ENCODE measurements around the gene BMPR1B. TPM values are rescaled to one million over a fixed set of nuclear protein-coding genes. Genes with fewer than 3 reads are reported as not detected.

BMPR1B gene
- total and polyA plus RNA-seq, 7 donors: 0.07 to 2.2 (median 1.8) TPM; not detected in 2

GRCh38 chr4:94763500-94763899, 5.7 kb downstream of the BMPR1B start:
- H3K4me1 ChIP-seq: peaks cover 0 to 6% (median 5%) of the 10 kb centered on the region in 4 donors
- peaks cover 0 to 7% (median 3%) of the 10 kb centered on the region in 3 donors for H3K27me3 ChIP-seq
- no peak overlapping the region for H3K4me3 ChIP-seq
- TF ChIP-seq EP300 (IDR thresholded peaks at IDR 0.05) (no peak), CTCF (IDR thresholded peaks at IDR 0.05) (no peak), POLR2AphosphoS5 (IDR thresholded peaks at IDR 0.05) (no peak), POLR2A (IDR thresholded peaks at IDR 0.05) (no peak)
- H3K36me3 ChIP-seq: no peaks in the 10 kb centered on the region
- no peak for DNase-seq
- H3K27ac ChIP-seq: peak overlapping the region in 1 of 4 donors; percentile 43
- WGBS, 2 donors: 53 to 67% methylated on average over 3 of the region's 3 CpGs
- intact Hi-C loops (cut with DNase I): no loop called here
- H3K9me3 ChIP-seq: no peaks in the 10 kb centered on the region

- DNase-seq: no peak
- no peak overlapping the region for H3K4me3 ChIP-seq
- H3K36me3 ChIP-seq: no peaks in the 10 kb centered on the region
- H3K9me3 ChIP-seq: no peaks in the 10 kb centered on the region
- no peak overlapping the region for H3K27ac ChIP-seq
- peaks cover 0 to under 1% (median 0%) of the 10 kb centered on the region in 4 donors for H3K4me1 ChIP-seq
- WGBS, 2 donors: 26 to 74% methylated on average over 2 of the region's 2 CpGs
- intact Hi-C loops (cut with DNase I): no loop called here
- H3K27me3 ChIP-seq: peaks cover 0 to 1% (median 0%) of the 10 kb centered on the region in 3 donors
- TF ChIP-seq POLR2A (IDR thresholded peaks at IDR 0.05): no peak
- no peak for TF ChIP-seq EP300 (IDR thresholded peaks at IDR 0.05)
- TF ChIP-seq CTCF (IDR thresholded peaks at IDR 0.05): no peak
Measured at GRCh38 chr4:94764069-94764468, 6.3 kb downstream of the BMPR1B start.

- Histone ChIP-seq H3K36me3 (no peaks in the 10 kb centered on the region), H3K27ac (no peak overlapping the region), H3K4me1 (no peaks in the 10 kb centered on the region), H3K27me3 (no peaks in the 10 kb centered on the region), H3K4me3 (no peak overlapping the region), H3K9me3 (no peaks in the 10 kb centered on the region)
- intact Hi-C loops (cut with DNase I): no loop called here
- WGBS, 2 donors: 64 to 80% methylated on average over 3 of the region's 3 CpGs
- TF ChIP-seq EP300 (IDR thresholded peaks at IDR 0.05) (no peak), POLR2A (IDR thresholded peaks at IDR 0.05) (no peak), POLR2AphosphoS5 (IDR thresholded peaks at IDR 0.05) (no peak), CTCF (IDR thresholded peaks at IDR 0.05) (no peak)
- no peak for DNase-seq
Measured at GRCh38 chr4:94765174-94765573, 7.4 kb downstream of the BMPR1B start.

- H3K36me3 ChIP-seq: no peaks in the 10 kb centered on the region
- DNase-seq: no peak
- no peaks in the 10 kb centered on the region for H3K4me1 ChIP-seq
- no peak for TF ChIP-seq CTCF (IDR thresholded peaks at IDR 0.05)
- WGBS, 2 donors: 48 to 74% methylated on average over 4 of the region's 4 CpGs
- no peak overlapping the region for H3K4me3 ChIP-seq
- H3K27me3 ChIP-seq: no peaks in the 10 kb centered on the region
- no peak overlapping the region for H3K27ac ChIP-seq
- intact Hi-C loops (cut with DNase I): no loop called here
- H3K9me3 ChIP-seq: no peaks in the 10 kb centered on the region
Measured at GRCh38 chr4:94765648-94766047, 7.9 kb downstream of the BMPR1B start.

GRCh38 chr4:94766856-94767255, 9.1 kb downstream of the BMPR1B start:
- no peak for DNase-seq
- H3K36me3 ChIP-seq: no peaks in the 10 kb centered on the region
- H3K4me3 ChIP-seq: no peak overlapping the region
- H3K27ac ChIP-seq: no peak overlapping the region
- 68 to 74% methylated on average over 3 of the region's 3 CpGs for WGBS, 2 donors
- H3K4me1 ChIP-seq: no peaks in the 10 kb centered on the region
- no peaks in the 10 kb centered on the region for H3K27me3 ChIP-seq
- H3K9me3 ChIP-seq: no peaks in the 10 kb centered on the region
- intact Hi-C loops (cut with DNase I): no loop called here
- TF ChIP-seq POLR2AphosphoS5 (IDR thresholded peaks at IDR 0.05) (no peak), EP300 (IDR thresholded peaks at IDR 0.05) (no peak), POLR2A (IDR thresholded peaks at IDR 0.05) (no peak), CTCF (IDR thresholded peaks at IDR 0.05) (no peak)
